Upper lobe of right lung (tissue), 1 donor: ENCODE data around the gene LENG1. TPM values are rescaled to one million over a fixed set of nuclear protein-coding genes. Genes with fewer than 3 reads are reported as not detected.
A peak's percentile ranks its signal among the peaks of the same experiment; 100 is the strongest.

Source experiments
- ATAC-seq: fragments of 200-7000 bp; cut with Tn5 transposase; one replicate; pipeline ENCODE4 v1.9.1; 2020; ENCODE audit warnings: mild to moderate bottlenecking, moderate library complexity
- DNase-seq: peaks from one replicate; pipeline ENCODE4 v3.0.0-alpha.2; 2020
- H3K27ac ChIP-seq: fragments of 200-600 bp; one replicate; pipeline ENCODE4 v1.8.0; 2022
- H3K27me3 ChIP-seq: fragments of 200-600 bp; one replicate; pipeline ENCODE4 v1.8.0; 2022; ENCODE audit warnings: mild to moderate bottlenecking
- H3K36me3 ChIP-seq: fragments of 200-600 bp; one replicate; pipeline ENCODE4 v1.8.0; 2022
- H3K4me1 ChIP-seq: fragments of 200-600 bp; one replicate; pipeline ENCODE4 v1.8.0; 2022
- H3K4me3 ChIP-seq: fragments of 200-600 bp; one replicate; pipeline ENCODE4 v1.8.0; 2022; ENCODE audit warnings: mild to moderate bottlenecking
- H3K9me3 ChIP-seq: fragments of 200-600 bp; one replicate; pipeline ENCODE4 v1.8.0; 2022
- intact Hi-C: fragments of 100-400 bp; cut with DNase I; formaldehyde crosslinking; loops from one replicate; pipeline ENCODE4 v1.11.0; 2022
- total RNA-seq: library from RNA; stranded (reverse); fragmentation: NEBNext Ultra II Directional; extraction: Animal tissue kit (Norgen Biotek cat#: 25700); gene quantifications from one replicate; pipeline ENCODE4 v1.2.1, GENCODE V29; 2021
- TF ChIP-seq, protein P1 (sequence below): fragments of 200-600 bp; IDR thresholded peaks from one replicate; pipeline ENCODE4 v1.8.0; 2022; ENCODE audit warnings: antibody characterized with exemption
- donor health status: DM: no; HTN: yes; CAD: no; lungs with severe emphysema.

Gene LENG1
- total RNA-seq, 1 donor from 2014 or later = 9.2 TPM

DNA sequence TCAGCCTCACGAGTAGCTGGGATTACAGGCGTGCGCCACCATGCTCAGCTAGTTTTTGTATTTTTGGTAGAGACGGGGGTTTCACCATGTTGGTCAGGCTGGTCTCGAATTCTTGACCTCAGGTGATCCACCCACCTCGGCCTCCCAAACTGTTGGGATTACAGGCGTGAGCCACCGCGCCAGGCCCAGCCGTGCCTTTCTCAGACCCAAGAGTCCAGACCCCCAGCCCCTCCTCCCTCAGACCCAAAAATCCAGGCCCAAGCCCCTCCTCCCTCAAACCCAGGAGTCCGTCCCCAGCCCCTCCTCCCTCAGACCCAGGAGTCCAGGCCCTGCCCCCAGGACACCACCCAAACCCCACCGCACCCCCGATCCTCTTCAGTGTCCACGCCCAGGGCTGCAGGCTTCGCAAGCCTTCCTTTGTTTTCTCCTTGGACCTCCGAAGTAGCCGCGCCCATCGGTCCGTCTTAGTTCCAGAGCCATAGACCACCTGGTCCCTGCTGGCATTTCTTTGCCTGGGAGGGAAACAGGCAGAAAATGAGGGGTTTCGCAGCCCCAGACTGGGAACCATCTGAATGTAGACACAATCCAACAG is 9.7 kb upstream of the LENG1 start:
- ATAC-seq (no peak), DNase-seq (no peak)
- H3K4me1 ChIP-seq = peaks cover 9% of the 10 kb centered on the region
- no peaks in the 10 kb centered on the region for H3K9me3 ChIP-seq
- no peaks in the 10 kb centered on the region for H3K36me3 ChIP-seq
- TF ChIP-seq, protein P1, sequence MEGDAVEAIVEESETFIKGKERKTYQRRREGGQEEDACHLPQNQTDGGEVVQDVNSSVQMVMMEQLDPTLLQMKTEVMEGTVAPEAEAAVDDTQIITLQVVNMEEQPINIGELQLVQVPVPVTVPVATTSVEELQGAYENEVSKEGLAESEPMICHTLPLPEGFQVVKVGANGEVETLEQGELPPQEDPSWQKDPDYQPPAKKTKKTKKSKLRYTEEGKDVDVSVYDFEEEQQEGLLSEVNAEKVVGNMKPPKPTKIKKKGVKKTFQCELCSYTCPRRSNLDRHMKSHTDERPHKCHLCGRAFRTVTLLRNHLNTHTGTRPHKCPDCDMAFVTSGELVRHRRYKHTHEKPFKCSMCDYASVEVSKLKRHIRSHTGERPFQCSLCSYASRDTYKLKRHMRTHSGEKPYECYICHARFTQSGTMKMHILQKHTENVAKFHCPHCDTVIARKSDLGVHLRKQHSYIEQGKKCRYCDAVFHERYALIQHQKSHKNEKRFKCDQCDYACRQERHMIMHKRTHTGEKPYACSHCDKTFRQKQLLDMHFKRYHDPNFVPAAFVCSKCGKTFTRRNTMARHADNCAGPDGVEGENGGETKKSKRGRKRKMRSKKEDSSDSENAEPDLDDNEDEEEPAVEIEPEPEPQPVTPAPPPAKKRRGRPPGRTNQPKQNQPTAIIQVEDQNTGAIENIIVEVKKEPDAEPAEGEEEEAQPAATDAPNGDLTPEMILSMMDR = no peak
- intact Hi-C loops = loop anchor here (5.0 kb wide), 1 partner anchor 63 kb away; no protein-coding TSS in a partner anchor
- H3K27ac ChIP-seq = no peak overlapping the region
- no peaks in the 10 kb centered on the region for H3K27me3 ChIP-seq
- no peak overlapping the region for H3K4me3 ChIP-seq

DNA sequence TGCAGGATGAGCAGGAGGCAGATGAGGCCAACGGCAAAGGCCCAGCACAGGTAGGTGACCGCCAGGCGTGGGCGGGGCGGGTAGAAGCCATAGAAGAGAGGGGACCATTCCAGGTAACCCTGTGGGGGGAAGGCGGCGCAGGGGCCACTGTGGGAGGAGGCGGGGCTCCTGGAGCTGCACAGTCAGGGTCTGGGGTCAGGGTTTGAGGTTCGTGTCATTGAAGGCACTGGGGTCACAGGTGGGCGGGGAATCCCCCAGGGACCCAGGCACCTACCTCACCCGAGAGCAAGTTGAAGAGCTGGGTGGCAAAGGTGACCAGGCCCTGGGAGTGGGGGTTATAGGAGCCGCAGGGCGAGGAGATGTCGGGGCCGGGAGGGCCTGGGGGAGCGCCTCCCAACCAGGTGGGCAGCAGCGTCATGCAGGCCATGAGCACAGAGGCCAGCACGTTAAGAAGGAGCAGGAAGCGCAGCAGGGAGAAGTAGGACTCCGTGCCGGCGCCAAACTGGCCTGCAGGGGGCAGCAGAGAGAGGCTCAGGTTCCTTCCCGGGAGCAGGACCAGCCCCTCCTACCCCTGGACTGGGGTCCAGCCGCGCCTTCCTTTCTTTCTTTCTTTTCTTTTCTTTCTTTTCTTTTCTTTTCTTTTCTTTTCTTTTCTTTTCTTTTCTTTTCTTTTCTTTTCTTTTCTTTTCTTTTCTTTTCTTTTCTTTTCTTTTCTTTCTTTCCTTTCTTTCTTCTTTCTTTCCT is 8.8 kb upstream of the LENG1 start:
- Histone ChIP-seq H3K4me1 (peaks cover 9% of the 10 kb centered on the region), H3K27ac (no peak overlapping the region), H3K27me3 (no peaks in the 10 kb centered on the region), H3K9me3 (no peaks in the 10 kb centered on the region), H3K4me3 (no peak overlapping the region), H3K36me3 (no peaks in the 10 kb centered on the region)
- peak; percentile 96 for DNase-seq
- TF ChIP-seq, protein P1 = peak; percentile 92
- peak; percentile 88 for ATAC-seq
- intact Hi-C loops = loop anchor here (5.0 kb wide), 1 partner anchor 64 kb away; no protein-coding TSS in a partner anchor

DNA sequence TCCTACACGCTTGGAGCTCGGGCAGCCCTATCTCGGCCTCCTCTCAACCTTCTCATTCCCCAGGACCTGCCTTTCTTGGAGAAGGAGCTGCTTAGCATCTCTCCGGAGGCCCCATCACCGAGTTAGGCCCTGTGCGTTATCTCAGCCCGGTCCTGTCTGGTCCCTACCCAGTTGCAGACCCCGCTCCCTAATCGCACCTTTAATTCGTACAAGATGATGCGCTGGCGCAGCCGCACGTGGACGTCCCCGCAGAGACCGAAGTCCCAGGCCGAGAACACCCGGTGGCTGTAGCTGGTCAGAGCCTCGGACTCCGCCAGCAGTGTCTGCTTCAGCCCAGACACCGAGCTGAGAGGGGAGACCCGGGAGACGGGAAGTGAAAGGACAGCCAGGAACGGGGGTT is 5.7 kb upstream of the LENG1 start:
- H3K4me3 ChIP-seq = no peak overlapping the region
- H3K36me3 ChIP-seq = no peaks in the 10 kb centered on the region
- ATAC-seq = no peak
- H3K9me3 ChIP-seq = no peaks in the 10 kb centered on the region
- DNase-seq = no peak
- peaks cover 20% of the 10 kb centered on the region for H3K4me1 ChIP-seq
- no peak overlapping the region for H3K27ac ChIP-seq
- no peaks in the 10 kb centered on the region for H3K27me3 ChIP-seq
- TF ChIP-seq, protein P1 = no peak
- intact Hi-C loops = loop anchor here (5.0 kb wide), 1 partner anchor 67 kb away; no protein-coding TSS in a partner anchor

DNA sequence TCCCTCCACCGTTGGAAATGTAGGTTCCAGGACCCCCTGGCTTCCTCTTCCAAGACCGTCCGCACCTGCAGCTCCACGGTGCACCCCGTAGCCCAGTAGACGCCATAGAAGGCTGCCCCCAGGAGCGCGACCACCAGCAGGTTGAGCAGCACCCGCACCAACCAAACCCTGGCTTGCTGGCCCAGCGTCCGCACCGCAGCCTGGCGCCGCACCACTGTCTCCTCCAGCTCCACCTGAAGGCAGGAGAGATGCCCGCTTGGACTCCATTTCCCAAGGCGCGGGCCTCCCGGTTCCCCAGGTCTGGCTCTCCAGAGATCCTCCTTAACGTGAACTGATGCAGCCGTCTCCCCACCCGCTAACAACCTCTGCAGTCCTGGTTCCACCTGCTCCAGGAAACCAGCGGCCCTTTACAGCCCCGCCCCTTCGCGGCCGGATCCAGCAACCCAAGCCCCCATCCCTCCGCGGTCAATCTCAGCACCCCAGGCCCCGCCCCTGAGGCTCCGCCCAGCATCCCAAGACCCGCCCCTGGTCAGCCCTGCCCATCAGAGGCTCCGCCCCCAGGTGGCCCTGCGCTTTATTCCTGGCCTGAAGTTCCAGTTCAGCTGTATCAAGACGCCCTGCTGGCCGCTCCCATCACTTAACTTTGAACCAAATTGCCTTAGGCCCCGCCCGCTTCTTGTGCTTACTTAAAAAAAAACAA is 5.0 kb upstream of the LENG1 start:
- DNase-seq (peak; percentile 84), ATAC-seq (peak; percentile 32)
- Histone ChIP-seq H3K36me3 (no peaks in the 10 kb centered on the region), H3K27ac (no peak overlapping the region), H3K4me3 (no peak overlapping the region), H3K27me3 (no peaks in the 10 kb centered on the region), H3K9me3 (no peaks in the 10 kb centered on the region), H3K4me1 (peaks cover 22% of the 10 kb centered on the region)
- TF ChIP-seq, protein P1 = no peak
- intact Hi-C loops = loop anchor here (5.0 kb wide), 1 partner anchor 68 kb away; no protein-coding TSS in a partner anchor

DNA sequence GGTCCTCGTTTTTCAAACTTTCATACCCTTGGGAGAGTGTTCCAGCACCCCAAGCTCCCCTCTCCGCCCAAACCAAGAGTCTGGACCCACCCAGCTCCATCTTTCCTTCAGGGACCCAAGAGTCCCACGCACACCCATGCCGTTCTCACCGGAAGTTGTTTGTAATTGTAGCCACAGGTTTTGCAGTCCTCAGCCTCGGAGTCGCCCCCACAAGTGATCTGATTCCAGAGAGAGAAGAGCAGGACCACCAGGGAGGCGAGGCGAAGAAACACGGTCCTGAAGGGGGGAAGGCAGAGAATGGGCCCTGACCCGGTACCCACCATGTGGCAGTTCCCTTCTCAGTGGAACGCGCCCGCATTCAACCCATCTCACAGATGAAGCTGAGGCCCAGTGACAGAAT is 3.4 kb upstream of the LENG1 start:
- H3K4me3 ChIP-seq = peak overlapping the region; percentile 47
- H3K9me3 ChIP-seq = no peaks in the 10 kb centered on the region
- TF ChIP-seq, protein P1 = no peak
- no peak for ATAC-seq
- intact Hi-C loops = no loop called here
- H3K27me3 ChIP-seq = no peaks in the 10 kb centered on the region
- no peak for DNase-seq
- H3K36me3 ChIP-seq = peaks cover 3% of the 10 kb centered on the region
- peaks cover 27% of the 10 kb centered on the region for H3K4me1 ChIP-seq
- no peak overlapping the region for H3K27ac ChIP-seq
